ENCODE results near the gene PITPNC1.

GRCh38 chr17:67700725-67701119 lies 323.6 kb downstream of the PITPNC1 start:
- TF ChIP-seq CTCF (IDR thresholded peaks at IDR 0.05) (no peak), ZFX (IDR thresholded peaks at IDR 0.05; ENCODE audit: borderline replicate concordance) (no peak)
